Stimulated activated CD4-positive, alpha-beta T cell treated with anti-CD3 and anti-CD28 coated beads, Interleukin-15, amount 100 ng/mL, for 1 hour (primary cell): ENCODE measurements around the gene UBALD2.
"Not testable (repeated sequence)": the region's sequence is repeated elsewhere in the genome, so short reads cannot be mapped to it uniquely, and the experiment has no call there.

ENCODE experiments used
- DNase-seq, 2 donors: peaks; one replicate each; pipeline ENCODE4 v3.0.0-alpha.2; 2020; ENCODE audit warnings: low read depth in 1 of 2, low spot score in 1 of 2

Gene UBALD2

DNA sequence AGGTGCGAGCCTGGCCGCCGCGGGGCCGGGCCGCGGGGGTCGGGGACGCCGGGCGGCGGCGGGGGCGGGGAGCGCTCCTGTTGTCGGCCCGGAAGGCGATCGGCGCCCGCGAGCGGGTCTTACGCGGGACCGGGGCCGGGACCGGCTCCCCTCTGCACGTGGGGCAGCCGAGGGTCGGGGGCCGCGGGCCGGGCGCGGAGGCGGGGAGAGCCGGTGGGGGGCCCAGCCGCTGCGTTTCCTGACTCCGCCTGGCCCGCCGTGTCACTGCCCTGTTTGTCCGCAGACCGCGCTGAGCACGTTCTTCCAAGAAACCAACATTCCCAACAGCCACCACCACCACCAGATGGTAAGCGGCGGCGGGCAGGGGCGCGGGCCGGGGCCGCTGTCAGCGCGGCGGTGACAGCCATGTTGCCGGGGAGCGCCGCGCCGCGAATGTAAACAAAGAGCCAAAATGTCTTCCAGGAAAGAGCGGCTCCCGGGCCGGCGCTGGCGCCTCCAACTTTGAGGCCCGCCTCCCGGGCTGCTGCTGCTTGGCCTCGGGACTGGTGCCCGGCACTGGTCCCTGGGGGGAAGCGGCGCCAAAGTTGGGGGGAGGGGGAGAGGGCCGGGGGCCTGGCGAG is 586 bp downstream of the UBALD2 start:
- DNase-seq, result peak in 1 of 2 donors; percentile 30

DNA sequence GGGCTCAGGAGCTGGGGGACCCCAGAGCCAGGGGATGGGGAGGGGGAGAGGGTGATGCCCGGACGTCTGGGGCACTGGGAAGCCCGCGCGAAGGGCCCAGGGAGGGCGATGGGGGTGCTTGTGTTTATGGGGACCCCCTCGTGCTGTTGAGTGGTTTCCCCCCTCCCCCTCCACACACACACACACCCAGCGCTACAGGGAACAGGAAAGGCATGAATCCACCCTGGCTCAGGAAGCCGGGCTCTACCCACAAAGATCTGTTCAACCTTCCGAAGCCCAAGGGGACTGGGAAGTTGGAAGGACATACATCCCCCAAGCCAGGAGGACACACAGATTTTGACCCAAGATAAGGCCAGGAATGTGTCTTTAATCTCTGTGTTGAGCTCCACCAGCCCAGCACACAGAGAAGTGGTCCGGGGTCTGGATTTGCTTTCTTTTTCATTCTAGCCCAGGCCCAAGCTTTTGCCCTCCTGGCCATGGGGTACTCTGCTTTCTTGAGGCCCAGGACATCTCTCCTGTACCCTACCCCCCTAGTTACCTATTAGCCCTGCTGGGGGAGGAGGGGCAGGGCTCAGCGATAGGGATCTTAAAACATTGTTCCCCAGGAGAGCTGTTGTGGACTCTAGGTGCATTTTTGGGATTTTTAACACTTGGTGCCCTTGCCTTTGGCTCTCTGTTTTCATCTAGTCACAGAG is 1.2 kb downstream of the UBALD2 start:
- no peak for DNase-seq

DNA sequence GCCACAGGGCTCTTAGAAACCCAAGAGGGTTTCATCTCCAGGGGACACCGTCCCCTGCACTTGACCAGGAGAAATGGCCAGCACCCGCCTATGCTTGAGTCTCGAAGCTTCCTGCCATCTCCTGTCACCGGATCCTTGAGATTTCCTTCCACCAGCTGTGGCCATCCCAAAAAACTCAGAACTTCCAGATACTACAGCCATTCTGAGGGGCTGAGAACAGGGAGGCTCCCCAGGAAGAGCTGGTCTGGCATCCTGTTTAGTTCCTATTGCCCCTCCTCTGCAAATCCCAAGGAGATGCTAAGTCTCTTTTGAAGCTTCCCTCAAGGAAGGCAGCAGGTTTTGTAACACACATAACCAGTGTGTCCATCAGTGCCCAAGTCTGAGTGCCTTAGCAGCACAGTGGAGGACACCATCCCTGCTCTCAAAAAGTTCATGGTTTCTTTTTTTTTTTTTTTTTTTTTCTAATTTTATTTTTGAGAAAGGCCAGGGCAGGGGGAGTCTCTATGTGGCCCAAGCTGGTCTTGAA is 2.0 kb downstream of the UBALD2 start:
- no peak for DNase-seq

DNA sequence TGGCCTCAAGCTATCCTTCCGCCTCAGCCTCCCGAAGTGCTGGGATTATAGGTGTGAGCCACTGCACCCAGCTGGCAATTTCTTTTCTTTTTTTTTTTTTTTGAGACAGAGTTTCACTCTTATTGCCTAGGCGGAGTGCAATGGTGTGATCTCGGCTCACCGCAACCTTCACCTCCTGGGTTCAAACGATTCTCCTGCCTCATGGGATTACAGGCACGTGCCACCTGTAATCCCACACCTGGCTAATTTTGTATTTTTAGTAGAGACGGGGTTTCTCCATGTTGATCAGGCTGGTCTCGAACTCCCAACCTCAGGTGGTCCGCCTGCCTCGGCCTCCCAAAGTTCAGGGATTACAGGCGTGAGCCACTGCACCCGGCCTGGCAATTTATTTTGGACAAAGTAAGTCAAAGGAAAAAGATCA is 2.4 kb downstream of the UBALD2 start:
- DNase-seq, result not testable (repeated sequence)

DNA sequence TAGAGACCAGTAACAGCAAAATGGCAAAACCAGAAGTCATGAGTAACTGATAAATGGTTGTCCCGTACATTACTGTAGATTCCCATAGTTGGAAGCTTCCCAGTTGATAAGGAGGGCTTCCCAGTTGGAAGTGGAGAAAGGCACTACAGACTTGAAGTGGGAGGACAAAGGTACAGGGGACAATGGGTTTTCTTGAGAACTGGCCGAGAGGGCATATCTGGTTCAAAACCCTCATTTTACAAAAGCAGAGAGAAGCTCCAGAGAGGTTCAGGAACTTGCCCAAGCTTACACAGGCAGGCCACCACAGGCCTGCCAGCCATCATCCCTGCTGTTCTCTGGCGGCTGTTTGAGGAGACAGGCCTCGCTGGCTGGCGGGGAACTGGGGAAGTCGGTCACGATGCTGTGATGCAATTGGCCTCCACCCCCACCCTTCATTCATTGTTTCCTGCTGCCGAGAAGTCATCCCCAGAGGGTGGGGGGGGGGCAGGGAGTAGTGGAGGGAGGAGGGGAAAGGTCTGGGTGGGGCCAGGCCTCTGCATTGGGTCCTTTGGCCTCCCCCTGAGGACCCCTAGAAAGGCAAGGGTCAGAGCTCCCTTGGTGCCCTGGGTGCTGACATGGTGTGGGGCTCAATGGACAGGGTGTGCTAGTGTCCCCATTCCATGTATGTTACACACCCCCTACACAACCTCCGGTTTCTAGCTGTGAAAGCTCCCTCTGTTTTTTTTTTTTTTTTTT is 3.0 kb downstream of the UBALD2 start:
- peak; percentile 44 to 54 for DNase-seq

DNA sequence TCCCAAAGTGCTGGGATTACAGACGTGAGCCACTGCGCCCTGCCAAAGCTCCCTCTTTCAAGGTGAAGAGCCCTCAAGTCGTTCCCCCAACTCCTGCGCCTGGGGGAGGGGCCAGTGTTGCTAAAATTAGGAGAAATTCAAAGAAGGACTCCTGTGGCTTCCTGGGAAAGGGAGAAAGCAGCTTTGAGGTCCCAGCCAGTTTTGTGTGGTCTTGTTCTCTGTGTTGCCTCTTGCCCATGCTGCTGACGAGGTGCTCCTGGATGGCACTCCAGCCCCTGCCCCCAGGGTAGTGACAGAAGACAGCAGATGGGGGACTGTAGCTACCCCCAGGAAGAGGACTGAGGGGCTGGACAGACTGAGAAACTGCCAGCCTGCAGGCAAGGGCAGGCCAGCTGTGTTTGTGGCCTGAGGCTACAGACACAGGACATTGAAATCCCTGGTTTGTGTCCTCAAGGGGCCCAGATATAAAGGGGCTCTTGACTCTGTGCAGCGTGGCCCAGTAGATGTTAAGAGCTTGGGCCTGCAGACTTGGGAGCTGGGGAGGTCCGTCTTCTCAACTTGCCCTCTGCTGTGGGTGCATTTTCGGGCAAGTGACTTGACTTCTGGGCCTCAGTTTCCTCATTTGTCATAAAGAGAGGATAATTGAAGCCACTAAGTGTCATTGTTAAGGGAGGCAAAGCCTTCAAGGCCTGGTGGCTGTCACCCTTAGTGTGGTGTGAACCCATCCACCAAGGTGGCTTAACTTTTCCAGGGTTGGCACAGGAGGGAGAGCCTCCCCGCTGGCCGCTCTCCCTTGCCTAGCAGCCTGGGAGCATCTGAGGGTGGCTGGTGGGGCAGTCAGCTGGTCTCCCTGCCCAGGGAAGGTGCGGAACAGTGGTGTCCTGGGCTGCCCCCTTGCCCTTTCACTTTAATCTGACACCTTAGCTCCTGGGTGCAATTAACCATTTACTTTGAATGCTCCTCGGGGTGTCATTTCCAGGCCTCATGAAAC is 4.1 kb downstream of the UBALD2 start:
- DNase-seq, result no peak

DNA sequence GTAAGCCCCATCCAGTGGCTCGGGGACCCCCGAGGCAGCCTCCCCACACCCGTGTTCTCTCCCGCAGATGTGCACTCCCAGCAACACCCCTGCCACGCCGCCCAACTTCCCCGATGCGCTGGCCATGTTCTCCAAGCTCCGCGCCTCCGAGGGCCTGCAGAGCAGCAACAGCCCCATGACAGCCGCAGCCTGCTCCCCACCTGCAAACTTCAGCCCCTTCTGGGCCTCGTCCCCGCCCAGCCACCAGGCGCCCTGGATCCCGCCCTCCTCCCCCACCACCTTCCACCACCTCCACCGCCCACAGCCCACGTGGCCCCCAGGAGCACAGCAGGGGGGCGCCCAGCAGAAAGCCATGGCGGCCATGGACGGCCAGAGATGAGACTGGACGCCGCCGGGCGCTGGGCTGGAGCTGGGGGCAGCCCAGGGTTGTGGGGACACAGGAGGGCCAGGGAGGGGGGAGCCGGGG is 5.0 kb downstream of the UBALD2 start:
- no peak for DNase-seq

DNA sequence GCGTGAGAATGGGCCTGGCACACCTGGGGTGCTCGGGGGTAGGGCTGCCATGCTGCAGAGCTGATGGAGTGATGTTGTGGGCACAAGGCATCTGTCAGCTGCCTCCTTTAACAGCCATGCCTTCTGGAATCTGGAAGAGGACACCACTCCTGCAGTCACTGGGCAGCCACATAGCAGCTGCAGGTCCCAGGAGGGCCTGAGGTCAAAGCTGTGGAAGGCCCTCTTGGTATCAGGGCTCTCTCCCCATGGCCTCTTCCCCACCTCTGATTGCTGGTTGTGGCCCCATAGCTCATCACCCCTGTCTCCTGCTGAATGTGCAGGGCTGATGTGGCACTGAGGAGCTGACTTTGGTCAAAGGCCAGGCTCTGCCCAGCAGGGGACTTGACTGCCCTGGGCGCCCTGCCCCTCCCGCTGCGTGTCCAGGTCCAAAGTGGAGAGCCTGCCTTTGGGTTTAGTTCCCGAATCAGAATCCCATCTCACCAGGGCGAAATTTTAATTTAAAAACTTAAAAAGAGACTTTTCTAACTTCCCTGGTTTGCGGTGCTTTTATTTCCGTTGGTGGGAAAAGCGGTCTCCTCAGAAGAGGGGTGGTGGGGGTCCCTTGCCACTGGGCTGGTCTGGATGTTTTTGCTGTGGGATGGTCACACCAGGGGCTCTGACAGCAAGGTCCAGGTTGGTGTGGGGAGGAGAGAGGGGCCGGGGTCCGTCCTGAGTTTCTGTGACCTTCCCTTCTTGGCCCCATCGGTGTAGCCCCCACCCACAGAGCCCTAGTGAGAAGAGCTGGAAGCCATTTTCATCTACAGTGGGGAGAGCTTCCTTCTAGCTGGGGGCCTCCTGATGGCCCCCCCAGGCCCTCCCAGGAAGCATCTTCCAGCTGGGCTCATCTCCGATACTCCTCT is 5.9 kb downstream of the UBALD2 start:
- DNase-seq, result no peak

DNA sequence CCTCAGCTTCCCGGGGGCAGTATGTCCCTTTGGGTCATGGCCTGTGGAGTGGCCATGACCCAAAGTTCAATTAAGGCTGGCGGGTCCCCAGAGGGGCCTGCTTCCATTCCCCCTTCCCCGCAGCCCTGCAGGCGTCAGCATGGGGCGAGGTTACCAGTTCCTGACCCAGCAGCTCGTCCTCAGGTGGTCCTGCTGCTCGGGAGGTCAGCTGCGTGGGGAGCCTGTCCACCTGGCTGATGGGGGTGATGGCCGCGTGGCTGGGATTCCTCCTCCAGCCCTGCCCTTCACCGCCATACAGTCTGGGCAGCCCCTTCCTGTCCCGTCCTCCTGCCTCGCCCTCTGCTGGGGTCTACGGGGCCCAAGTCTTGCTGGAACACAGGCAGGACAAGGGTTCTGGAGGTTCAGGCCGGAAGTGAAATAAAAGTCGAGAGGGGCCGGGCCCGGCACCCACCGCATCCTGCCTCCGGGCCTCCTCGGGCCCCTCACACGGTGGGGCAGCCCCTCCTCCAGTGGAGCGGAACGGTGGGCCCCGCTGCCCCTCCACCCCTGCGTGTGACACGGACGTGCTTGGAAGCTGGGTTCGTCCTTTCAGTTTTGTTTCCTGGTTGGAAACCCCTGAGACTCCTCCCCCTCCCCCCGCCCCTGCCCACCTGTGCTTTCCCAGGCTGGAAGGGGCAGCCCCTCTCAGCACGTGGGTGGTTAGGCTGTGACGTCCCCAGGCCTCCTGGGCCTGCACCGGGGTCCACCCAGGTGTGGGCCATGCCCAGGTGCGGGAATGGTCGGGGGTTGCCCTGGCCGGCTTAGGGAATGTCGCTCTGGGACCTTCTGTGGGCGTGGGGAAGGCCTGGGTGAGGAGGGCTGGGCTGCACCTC is 6.8 kb downstream of the UBALD2 start:
- DNase-seq, result peak; percentile 41 to 76

DNA sequence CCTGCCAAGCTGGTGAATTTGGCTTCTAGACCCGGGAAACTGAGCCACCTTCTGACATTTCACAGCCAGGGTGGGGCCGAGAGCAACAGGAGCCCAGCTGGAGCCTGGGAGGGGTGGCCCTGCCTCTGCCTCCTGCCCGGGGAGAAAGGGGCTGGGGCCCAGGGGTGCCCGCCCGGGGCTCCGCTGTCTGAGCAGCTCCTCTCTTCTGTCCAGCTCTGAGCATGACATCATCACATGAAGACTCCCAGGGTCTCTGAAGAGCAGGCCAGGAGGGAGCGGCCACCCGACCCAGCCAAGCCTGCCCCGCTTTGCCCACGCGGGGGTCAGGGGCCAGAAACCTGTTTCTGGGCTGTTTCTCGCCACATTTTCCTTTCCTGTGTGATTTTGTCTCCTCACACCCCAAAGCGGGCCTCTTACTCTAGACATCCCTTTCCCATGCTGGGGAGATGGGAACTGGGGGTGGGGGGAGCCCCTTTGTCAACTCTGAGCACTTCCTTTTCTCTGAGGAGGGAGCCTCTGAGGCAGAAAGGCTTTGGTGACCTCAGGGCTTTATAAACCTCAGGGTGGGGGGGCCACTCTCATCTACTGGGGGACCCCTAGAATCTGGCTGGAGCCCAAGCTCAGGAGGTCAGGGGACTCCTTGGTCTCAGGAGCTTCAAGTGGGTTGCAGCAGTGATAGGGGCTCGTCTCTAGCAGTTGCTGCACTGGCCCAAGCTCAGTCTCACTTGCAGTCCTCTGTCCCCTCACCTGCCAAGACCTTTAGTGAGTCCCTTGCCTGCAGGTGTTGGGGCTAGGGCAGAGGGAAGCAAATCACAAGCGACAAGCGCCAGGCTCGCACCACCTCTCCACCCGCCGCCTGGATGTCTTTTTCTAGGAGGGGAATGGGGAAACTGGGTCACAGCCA is 7.6 kb downstream of the UBALD2 start:
- DNase-seq, result no peak

DNA sequence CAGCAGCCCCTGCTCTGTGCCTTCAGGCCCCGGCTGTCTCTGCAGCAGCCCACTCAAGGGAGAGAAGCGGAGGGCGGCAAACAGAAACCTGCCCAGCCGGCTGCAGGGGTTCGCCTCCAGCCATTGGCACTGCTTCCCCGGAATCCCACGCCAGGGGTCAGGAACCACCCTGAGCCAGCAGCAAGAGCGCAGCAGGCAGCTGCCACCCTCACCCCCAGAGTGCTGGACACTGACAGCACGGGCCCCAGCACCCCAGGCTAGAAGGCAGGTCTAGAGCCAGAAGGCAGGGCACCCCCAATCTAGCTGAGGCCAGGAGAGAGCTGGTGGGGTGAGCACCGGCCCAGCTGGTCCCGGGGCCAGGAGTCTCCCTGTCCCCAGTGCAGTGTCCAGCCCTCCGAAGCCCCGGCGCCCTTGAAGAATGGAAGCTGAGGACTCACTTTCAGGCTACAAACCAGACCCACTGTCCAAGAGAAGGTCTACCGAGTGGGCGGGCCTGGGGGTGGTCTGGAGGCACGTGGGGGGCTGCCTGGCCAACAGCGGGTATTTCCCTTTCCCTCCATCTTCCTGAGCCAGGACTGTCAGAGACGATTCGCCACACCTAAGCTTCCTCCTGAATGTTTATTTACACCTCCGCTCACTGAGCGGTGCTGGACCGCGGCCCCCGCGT is 8.4 kb downstream of the UBALD2 start:
- DNase-seq, result no peak

DNA sequence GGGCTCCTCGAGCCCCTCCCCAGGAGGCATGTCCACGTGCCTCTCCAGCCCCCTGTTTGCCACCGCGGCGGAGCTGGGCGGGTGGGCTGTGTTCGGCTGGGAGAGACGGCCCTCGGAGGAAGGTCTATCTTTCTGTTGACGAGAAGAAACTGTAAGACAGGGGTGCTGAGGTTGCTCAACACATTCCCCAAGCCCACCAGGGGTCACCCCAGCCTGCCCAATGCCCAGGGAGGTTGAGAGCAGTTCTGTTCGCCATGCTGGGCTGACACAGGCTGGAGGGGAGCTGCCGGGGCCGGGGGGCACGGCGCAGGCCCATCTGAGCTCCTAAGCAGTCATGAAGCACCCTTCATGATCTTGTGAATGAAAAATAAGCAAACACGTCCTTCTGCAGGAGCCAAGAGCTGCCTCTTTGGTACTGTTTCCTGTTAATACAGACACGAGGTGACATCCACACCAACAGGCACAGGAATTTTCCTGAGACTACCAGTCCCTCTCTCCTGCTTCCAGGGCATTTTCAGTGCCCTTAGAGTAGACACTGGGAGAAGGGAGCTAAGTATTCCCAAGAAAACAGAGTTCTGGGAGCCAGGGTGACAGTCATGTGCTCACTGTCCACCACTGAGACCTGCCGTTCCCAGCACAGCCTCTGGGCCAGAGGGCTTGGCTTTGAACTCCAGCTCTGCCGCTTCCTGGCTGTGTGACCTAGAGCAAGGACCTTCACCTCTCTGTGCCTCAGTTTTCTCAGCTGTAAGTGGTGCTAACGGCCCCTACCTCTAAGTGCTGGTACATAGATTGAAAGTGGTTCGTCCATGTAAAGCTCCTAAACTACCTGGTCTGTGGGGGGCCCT is 9.2 kb downstream of the UBALD2 start:
- DNase-seq, result no peak

DNA sequence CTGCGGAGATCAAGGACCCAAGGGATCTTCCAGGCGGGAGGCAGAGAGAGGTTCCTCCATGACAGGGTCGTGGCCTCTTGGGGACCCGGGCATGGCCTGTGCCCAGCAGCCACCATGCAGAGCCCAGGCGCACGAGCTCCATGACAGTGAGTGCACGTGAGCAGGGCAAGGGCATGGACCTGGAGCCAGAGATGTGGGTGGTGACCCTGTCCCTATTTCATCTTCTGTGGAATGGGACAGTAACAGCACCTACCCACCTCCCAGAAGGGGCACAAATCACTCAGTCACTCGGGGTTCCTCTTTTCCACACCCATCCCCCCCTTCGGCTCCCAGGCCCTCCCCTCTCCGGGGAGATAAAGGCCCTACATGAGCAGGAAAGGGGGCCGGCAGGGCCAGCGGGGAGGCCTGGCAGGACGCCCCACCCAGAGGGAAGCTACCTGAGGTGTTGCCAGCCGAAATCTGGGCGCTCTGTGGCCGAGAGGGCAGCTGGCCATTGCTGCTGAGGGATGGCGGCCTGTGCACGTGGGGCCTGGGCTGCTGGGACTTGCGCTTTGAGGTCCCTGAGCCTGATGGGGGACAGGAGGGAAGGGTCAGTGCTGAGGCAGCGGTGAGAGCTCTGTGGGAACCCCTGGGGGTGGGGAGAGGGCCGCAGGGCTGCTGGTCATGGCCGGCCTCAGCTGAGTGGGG is 10.4 kb downstream of the UBALD2 start:
- DNase-seq, result no peak

DNA sequence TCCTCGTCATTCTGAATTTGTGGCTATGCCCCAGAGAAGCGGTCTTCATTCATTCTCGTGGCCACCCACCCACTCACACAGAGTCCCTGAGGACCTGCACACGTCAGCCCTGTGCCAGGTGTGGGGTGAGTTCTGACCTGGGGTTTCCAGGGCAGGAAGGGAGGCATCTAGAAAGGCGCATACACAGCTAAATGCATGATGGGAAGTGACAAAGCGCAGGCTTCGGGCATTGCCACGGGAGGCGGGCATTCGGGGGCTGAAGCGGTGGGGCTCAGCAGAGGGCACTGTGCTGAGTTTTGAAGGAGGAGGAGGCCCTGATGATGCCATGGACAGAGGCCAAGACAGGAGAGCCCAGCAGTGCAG is 10.9 kb downstream of the UBALD2 start:
- DNase-seq, result no peak

DNA sequence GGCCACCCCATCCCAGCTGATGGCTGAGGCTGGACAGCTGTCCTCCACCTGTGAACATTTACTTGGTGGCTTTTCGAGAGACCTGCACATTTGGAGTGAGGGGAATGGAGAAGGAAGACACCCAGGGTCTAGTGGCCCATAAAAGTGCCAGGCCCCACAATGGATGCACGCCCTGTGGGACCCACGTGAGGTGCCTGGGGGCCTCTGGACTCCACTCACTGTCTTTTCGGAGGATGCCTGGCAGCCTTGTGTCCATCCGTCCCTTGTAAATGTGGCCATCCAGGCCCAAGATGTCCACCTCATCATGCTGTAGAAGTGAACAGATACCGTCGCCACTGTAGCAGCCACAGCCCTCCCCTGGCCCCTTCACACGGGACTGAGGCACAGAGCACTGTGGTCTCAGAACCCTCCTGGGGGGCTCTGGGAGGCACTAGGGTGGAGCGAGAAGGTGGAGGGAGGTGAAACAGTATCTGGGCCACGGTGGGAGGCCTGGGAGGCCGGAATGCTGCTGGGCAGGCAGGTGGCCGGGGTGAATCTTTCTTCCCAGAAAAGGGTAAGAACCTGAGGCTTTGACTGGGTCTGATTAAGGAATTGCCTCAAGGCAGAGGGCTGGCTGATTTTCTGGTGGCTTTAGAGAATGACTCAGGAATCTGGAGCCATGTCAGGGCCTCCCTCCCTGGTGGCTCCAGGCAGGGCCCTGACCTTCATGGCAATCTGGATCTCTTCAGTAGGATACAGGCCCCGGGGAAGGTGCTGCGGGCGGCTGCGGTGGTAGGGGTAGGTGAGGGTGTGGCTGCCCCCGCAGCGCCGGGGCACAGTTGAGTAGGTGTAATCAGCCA is 11.5 kb downstream of the UBALD2 start:
- no peak for DNase-seq
